ENCODE measurements around the gene FTL.
"Not testable (repeated sequence)": the region's sequence is repeated elsewhere in the genome, so short reads cannot be mapped to it uniquely, and the experiment has no call there.

The FTL gene

DNA sequence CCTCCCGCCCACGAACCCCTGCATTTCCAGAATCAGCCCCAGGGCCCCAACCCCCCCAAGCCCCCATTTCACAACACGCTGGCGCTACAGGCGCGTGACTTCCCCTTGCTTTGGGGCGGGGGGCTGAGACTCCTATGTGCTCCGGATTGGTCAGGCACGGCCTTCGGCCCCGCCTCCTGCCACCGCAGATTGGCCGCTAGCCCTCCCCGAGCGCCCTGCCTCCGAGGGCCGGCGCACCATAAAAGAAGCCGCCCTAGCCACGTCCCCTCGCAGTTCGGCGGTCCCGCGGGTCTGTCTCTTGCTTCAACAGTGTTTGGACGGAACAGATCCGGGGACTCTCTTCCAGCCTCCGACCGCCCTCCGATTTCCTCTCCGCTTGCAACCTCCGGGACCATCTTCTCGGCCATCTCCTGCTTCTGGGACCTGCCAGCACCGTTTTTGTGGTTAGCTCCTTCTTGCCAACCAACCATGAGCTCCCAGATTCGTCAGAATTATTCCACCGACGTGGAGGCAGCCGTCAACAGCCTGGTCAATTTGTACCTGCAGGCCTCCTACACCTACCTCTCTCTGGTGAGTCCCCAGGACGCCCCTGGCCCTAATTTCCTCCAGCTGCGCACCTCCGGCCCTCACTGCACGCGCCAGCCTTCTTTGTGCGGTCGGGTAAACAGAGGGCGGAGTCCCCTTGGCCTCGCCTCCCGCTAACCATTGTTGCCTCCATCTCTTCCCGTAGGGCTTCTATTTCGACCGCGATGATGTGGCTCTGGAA is at the start of gene FTL:
Gene FTL, plus strand, starts transcription at position 270 of the 766 bp plus-strand sequence. Its CDS starts 199 bp downstream, at position 469.
- DNase-seq, result peak; percentile 96

- no peak for DNase-seq
Measured at GRCh38 chr19:48915757-48916156, 49.4 kb upstream of the FTL start.

- no peak for DNase-seq
Measured at GRCh38 chr19:48918071-48918470, 47.0 kb upstream of the FTL start.

- peak; percentile 61 for DNase-seq
Measured at GRCh38 chr19:48918801-48919247, 46.3 kb upstream of the FTL start.

DNA sequence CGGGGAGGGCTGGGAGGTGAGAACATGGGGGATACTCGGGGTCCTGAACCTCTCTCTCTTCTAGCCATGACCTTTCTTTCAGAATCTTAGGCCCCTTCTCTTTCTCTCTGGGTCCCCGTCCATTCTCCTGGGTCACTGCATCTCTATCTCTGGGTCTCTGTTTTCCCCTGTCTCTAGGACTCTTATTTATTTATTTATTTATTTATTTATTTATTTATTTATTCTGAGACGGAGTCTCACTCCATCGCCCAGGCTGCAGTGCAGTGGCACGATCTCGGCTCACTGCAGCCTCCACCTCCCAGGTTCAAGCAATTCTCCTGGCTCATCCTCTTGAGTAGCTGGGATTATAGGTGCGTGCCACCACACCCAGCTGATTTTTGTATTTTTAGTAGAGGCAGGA is 45.8 kb upstream of the FTL start:
- DNase-seq, result not testable (repeated sequence)

- DNase-seq, result no peak
Measured at GRCh38 chr19:48920949-48921348, 44.2 kb upstream of the FTL start.

DNA sequence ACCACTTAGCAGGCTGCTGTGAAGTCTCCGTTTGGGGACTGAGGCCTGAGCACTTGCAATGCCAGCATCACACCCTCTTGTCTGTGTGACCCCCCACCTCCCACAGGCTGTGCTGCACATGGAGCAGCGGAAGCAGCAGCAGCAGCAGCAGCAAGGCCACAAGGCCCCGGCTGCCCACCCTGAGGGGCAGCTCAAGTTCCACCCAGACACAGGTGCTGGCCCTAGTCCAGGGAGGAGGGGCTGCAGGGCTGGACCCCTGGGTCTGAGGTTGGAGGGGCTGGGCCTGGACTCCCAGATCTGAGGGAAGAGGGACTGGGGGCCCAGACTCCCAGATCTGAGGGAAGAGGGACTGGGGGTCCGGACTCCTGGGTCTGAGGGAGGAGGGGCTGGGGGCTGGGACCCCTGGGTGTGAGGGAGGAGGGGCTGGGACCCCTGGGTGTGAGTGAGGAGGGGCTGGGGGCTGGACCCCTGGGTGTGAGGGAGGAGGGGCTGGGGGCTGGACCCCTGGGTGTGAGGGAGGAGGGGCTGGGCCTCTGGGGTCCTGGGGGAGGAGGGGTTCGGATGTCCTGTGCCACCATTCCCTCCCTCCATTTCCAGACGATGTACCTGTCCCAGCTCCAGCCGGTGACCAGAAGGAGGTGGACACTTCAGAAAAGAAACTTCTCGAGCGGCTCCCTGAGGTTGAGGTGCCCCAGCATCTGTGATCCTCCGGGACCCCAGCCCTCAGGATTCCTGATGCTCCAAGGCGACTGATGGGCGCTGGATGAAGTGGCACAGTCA is 43.2 kb upstream of the FTL start:
- DNase-seq, result no peak

DNA sequence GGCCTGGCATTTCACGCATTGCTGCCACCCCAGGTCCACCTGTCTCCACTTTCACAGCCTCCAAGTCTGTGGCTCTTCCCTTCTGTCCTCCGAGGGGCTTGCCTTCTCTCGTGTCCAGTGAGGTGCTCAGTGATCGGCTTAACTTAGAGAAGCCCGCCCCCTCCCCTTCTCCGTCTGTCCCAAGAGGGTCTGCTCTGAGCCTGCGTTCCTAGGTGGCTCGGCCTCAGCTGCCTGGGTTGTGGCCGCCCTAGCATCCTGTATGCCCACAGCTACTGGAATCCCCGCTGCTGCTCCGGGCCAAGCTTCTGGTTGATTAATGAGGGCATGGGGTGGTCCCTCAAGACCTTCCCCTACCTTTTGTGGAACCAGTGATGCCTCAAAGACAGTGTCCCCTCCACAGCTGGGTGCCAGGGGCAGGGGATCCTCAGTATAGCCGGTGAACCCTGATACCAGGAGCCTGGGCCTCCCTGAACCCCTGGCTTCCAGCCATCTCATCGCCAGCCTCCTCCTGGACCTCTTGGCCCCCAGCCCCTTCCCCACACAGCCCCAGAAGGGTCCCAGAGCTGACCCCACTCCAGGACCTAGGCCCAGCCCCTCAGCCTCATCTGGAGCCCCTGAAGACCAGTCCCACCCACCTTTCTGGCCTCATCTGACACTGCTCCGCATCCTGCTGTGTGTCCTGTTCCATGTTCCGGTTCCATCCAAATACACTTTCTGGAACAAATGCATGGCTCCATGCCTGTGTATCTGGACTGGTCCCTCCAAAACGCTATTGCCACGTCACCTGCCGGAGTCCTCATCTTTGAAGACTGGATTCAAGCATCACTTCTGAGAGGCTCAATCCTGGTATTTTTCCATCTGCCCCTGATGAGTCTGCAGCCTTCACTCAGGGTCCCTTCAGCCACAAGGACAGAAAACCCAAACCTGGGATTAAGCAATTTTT is 42.3 kb upstream of the FTL start:
- DNase-seq, result no peak

GRCh38 chr19:48925240-48925843 is 39.8 kb upstream of the FTL start:
- DNase-seq, result no peak

DNA sequence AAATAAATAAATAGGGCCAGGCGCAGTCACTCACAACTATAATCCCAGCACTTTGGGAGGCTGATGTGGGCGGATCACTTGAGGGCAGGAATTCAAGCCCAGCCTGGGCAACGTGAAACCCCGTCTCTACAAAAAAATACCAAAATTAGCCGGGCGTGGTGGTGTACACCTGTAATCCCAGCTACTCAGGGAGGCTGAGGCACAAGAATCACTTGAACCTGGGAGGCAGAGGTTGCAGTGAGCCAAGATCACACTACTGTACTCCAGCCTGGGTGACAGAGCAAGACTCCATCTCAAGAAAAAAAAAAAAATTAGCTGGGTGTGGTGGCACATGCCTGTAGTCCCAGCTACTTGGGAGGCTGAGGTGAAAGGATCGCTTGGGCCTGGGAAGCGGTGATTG is 39.2 kb upstream of the FTL start:
- not testable (repeated sequence) for DNase-seq

DNA sequence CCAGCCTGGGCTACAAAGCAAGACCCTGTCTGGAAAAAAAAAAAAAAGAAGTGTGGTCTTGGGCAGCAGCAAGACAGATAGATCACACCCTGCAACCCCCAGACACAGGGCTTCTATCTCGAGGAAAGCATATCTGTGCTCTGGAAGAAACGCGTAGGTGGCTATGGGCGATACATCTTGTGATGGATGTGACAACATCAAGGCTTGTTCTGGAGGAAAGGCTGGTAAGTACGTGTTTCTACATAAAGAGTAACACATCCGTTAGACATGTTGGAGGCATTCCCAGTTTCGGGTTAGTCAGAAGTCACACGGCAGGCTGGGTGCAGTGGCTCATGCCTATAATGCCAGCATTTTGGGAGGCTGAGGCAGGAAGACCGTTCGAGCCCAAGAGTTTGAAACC is 38.2 kb upstream of the FTL start:
- peak; percentile 18 for DNase-seq

GRCh38 chr19:48927692-48928091 is 37.4 kb upstream of the FTL start:
- not testable (repeated sequence) for DNase-seq

DNA sequence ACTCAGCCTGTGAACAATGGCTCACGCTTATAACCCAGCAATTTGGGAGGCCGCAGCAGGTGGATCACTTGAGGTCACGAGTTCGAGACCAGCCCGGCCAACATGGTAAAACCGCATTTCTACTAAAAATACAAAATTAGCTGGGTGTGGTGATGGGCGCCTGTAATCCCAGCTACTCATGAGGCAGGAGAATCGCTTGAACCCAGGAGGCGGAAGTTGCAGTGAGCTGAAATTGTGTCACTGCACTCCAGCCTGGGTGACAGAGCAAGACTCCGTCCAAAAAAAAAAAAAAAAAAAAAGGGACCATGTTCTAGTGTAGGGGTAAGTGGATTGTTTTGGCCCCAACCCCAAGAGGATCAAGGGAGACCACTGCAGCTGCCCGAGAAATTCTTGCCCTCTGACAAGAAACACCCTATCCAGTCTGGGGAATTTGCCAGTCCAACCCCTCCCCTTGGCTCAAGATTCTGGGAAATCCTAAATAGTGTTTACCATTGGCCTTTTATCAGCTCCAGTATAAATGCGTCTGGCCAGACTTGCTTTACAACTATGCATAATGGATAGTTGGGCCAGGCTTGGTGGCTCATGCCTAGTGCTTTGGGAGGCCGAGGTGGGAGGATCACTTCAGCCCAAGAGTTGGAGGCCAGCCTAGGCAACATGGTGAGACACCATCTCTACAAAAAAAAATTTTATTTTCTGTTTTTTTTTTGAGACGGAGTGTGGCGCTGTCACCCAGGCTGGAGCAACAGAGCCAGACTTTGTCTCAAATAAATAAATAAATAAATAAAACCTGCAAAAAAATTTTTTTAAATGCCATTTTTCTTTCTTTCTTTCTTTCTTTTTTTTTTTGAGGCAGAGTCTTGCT is 36.7 kb upstream of the FTL start:
- no peak for DNase-seq

DNA sequence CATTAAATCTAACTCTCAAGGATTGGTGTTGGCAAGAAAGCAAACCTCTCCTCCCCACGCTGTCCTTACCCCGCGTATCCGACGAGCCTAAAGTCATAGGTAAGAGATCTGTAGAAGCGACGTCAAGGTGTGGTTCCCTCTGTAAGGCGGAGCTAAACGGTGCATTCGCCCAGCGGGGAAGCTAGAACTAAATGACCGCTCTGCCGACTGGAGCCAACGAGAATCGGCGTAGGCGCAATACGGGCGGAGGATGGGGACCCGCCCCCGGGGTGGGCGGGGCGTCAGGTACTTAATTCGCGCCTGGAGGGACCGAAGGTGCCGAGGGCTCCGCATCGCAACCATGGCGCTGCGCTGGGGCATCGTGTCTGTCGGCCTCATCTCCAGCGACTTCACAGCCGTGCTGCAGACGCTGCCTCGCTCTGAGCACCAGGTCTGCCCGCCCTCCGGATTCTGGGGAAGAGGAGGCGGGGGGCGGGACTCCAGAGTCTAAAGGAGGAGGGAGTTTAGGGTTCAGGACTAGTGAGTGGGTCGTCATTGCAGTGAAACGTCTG is 31.7 kb upstream of the FTL start, which contains the start of gene DHDH:
Gene DHDH, plus strand, starts transcription at position 318 of the 551 bp plus-strand sequence. Its CDS starts 23 bp downstream, at position 341.
- peak; percentile 89 for DNase-seq

DNA sequence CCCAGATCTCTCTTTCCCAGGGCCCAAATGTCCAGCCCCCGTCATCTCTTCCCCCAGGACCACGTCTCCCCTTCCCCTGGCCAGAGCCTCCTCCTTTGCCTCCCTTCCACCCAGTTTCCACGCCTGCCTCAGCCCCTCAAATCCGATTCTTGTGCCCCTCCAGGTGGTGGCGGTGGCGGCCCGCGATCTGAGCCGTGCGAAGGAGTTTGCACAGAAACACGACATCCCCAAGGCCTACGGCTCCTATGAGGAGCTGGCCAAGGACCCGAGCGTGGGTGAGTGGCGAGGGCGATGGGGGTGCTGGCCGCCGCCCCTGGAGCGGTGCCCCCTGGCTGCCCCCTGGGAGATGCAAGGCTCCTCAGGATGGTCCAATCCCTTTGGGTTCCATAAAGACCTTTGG is 30.3 kb upstream of the FTL start:
- no peak for DNase-seq

DNA sequence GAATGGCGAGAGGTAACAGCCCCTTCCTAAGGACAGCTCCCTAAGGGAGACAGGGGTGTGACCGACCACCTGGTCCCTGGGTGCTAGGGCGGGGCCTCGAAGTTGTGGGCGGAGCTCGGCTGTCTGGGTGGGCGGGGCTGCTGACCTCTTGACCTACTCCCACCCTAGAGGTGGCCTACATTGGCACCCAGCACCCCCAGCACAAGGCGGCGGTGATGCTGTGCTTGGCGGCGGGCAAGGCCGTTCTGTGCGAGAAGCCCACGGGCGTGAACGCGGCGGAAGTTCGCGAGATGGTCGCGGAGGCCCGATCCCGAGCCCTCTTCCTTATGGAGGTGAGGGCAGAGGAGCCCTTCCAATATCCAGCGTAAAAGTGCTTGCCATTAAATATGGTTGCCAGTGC is 29.2 kb upstream of the FTL start:
- no peak for DNase-seq

GRCh38 chr19:48938256-48938655 is 26.9 kb upstream of the FTL start:
- DNase-seq, result no peak

- no peak for DNase-seq
Measured at GRCh38 chr19:48940902-48941301, 24.2 kb upstream of the FTL start.

GRCh38 chr19:48943081-48943480 is 22.0 kb upstream of the FTL start:
- DNase-seq, result no peak

DNA sequence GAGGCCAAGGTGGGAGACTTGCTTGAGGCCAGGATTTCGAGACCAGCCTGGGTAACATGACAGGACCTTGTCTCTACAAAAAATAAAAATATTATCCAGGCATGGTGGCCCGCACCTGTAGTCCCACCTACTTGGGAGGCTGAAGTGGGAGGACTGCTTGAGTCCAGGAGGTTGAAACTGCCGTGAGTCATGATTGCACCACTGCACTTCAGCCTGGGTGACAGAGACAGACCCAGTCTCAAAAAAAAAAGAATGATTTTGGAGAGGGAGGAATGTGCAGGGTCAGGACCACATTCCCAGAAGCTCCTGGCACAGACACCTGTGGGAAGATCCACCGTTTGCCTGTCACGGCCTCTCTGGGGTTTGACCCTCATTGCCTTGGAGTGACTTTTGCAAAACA is 19.7 kb upstream of the FTL start:
- no peak for DNase-seq

DNA sequence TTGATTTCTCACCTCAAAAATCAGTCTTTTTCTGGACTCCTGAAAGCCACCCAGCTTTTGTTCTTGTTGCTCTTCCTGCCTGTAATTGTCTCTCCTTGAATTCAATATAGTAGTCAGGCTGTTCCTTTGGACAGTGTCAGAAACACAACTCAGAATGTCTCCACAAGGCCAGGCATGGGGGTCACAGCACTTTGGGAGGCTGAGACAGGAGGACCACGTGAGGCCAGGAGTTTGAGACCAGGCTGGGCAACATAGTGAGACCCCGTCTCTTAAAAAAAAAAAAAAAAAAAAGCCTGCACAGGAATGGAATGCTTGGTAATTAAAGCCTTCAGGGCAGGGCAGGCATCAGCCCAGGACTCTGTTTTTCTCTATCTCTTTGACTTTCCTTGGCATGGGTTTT is 19.3 kb upstream of the FTL start:
- no peak for DNase-seq

Measured in eye (tissue), 1 donor.